GM12892 (cell line): ENCODE measurements around the gene GDF2.

Source experiments
- POLR2A ChIP-seq: IDR thresholded peaks from 2 replicates; pipeline ENCODE4 v1.6.1; 2011; ENCODE audit warnings: low read depth, low read length, control low read depth
- POLR2AphosphoS5 ChIP-seq: IDR thresholded peaks from 2 replicates; pipeline ENCODE4 v1.6.1; 2011; ENCODE audit warnings: low read depth, low read length, control low read depth
- TAF1 ChIP-seq: IDR thresholded peaks from 2 replicates; pipeline ENCODE4 v1.6.1; 2011; ENCODE audit warnings: low read depth, mild to moderate bottlenecking, control low read depth, low read length, borderline replicate concordance

- no peak for TF ChIP-seq POLR2A
- no peak for TF ChIP-seq POLR2AphosphoS5
- no peak for TF ChIP-seq TAF1
Measured at GRCh38 chr10:47354900-47355299, 32.6 kb downstream of the GDF2 start.
